GM12878 (cell line): ENCODE results near the gene FPGS. TPM values are rescaled to one million over a fixed set of nuclear protein-coding genes. Genes with fewer than 3 reads are reported as not detected.
A peak's percentile ranks its signal among the peaks of the same experiment; 100 is the strongest.

Experiments
- BCLAF1 ChIP-seq: fragments of 450-650 bp; IDR thresholded peaks from 2 replicates; pipeline ENCODE4 v1.6.1; 2017; ENCODE audit warnings: antibody characterized with exemption, mild to moderate bottlenecking, moderate library complexity
- CBFB ChIP-seq: IDR thresholded peaks from 2 replicates; pipeline ENCODE4 v1.6.1; 2016; ENCODE audit warnings: antibody characterized with exemption, low read depth
- CBX5 ChIP-seq: sonication (generic); IDR thresholded peaks from 2 replicates; pipeline ENCODE4 v1.6.1; 2016; ENCODE audit warnings: low read depth, moderate library complexity, mild to moderate bottlenecking, inconsistent platforms
- DPF2 ChIP-seq: fragments of 450-650 bp; IDR thresholded peaks from 2 replicates; pipeline ENCODE4 v1.6.1; 2017; ENCODE audit warnings: mild to moderate bottlenecking
- EED ChIP-seq: sonication (generic); IDR thresholded peaks from 2 replicates; pipeline ENCODE4 v1.6.1; 2016; ENCODE audit warnings: antibody characterized with exemption, low read depth
- EZH2 ChIP-seq: IDR thresholded peaks from 2 replicates; pipeline ENCODE4 v1.6.1; 2012; ENCODE audit warnings: low read depth, mild to moderate bottlenecking, control low read depth, inconsistent platforms, low read length, borderline replicate concordance; ENCODE audit not compliant: control insufficient read depth
- FOS ChIP-seq: IDR thresholded peaks from 3 replicates; pipeline ENCODE4 v1.6.1; 2011; ENCODE audit warnings: borderline replicate concordance; ENCODE audit not compliant: insufficient read length; ENCODE audit errors: extremely low read depth
- FOXM1 ChIP-seq: IDR thresholded peaks from 2 replicates; pipeline ENCODE4 v1.6.1; 2012; ENCODE audit warnings: low read depth, mild to moderate bottlenecking, inconsistent platforms, low read length, moderate library complexity
- GABPA ChIP-seq: IDR thresholded peaks from 2 replicates; pipeline ENCODE4 v1.6.1; 2014; ENCODE audit warnings: antibody characterized with exemption, low read depth, mild to moderate bottlenecking, inconsistent platforms
- HDGF ChIP-seq: fragments of 450-650 bp; IDR thresholded peaks from 2 replicates; pipeline ENCODE4 v1.6.1; 2016; ENCODE audit warnings: antibody characterized with exemption
- KDM1A ChIP-seq: fragments of 200-600 bp; sonication (generic); IDR thresholded peaks from 2 replicates; pipeline ENCODE4 v1.6.1; 2016; ENCODE audit warnings: borderline replicate concordance
- MAX ChIP-seq: IDR thresholded peaks from 2 replicates; pipeline ENCODE4 v1.6.1; 2012; ENCODE audit warnings: low read depth, low read length, improper control_type of control experiment
- POU2F2 ChIP-seq: IDR thresholded peaks from 3 replicates; pipeline ENCODE4 v1.6.1; 2011; ENCODE audit warnings: low read depth, mild to moderate bottlenecking, low read length, borderline replicate concordance
- PRDM15 ChIP-seq: fragments of 450-650 bp; formaldehyde crosslinking; IDR thresholded peaks from 2 replicates; pipeline ENCODE4 v1.4.0; 2020; ENCODE audit warnings: mild to moderate bottlenecking, moderate library complexity
- RCOR1 ChIP-seq: conservative IDR thresholded peaks from 2 replicates; pipeline ENCODE4 v1.6.1; 2012; ENCODE audit warnings: low read depth, low read length, improper control_type of control experiment
- RELA ChIP-seq: fragments of 450-650 bp; IDR thresholded peaks from 2 replicates; pipeline ENCODE4 v1.8.0; 2014; ENCODE audit warnings: borderline replicate concordance; ENCODE audit not compliant: partially characterized antibody
- SMARCA5 ChIP-seq: fragments of 450-650 bp; IDR thresholded peaks from 2 replicates; pipeline ENCODE4 v1.6.1; 2017; ENCODE audit warnings: mild to moderate bottlenecking
- TAF1 ChIP-seq: IDR thresholded peaks from 2 replicates; pipeline ENCODE4 v1.6.1; 2011; ENCODE audit warnings: mild to moderate bottlenecking, low read depth, low read length, borderline replicate concordance
- ZNF687 ChIP-seq: fragments of 450-650 bp; IDR thresholded peaks from 2 replicates; pipeline ENCODE4 v1.6.1; 2017; ENCODE audit warnings: mild to moderate bottlenecking, moderate library complexity
- polyA plus RNA-seq, 11 experiments: library from polyadenylated mRNA; depleted of rRNA in 4 of 11; unstranded in 6 of 11; stranded (reverse) in 5 of 11; fragments of >200 nt; fragmentation: Nextera tagmentation in 4 of 11; fragmentation: Illumina TruSeq in 1 of 11; extraction: Ambion mirVana in 4 of 11; extraction: Trizol in 1 of 11; gene quantifications; 1 replicate in 1 of 11; 2 replicates in 10 of 11; pipeline versions ENCODE4 v1.2.1 to v1.2.3, GENCODE V29; 2011 to 2016; ENCODE audit warnings: inconsistent platforms in 2 of 11, missing spikeins in 2 of 11, low read depth in 1 of 11
- total RNA-seq, 4 experiments: library from RNA; depleted of rRNA in 3 of 4; stranded (reverse); fragments of >200 nt in 3 of 4; fragmentation: Illumina TruSeq in 1 of 4; extraction: Trizol in 1 of 4; gene quantifications; 2 replicates each; pipeline versions ENCODE4 v1.2.1 to v1.2.3, GENCODE V29; 2013 to 2021

FPGS gene
- total and polyA plus RNA-seq, 10 of the 15 experiments (the other 5 are each of a cell fraction or from before 2014, with no cell fraction given) = 1.2 to 127 (median 80.4) TPM

GRCh38 chr9:127802576-127803443, at the start of gene FPGS (continued):
- TF ChIP-seq ZNF687 (peak; percentile 96), EZH2 (no peak), RELA (peak; percentile 21), CBX5 (no peak), TAF1 (peak; percentile 64; the same call in 1 of the 2 replicates), EED (no peak), FOXM1 (no peak), BCLAF1 (no peak), FOS (no peak), POU2F2 (peak; percentile 59; the same call in 2 of the 3 replicates), PRDM15 (no peak), CBFB (no peak), DPF2 (peak; percentile 87), HDGF (0 out of 2 replicates have a peak, but pooled peaks have one; percentile 61), KDM1A (no peak), RCOR1 (no peak), MAX (peak; percentile 96), GABPA (peak; percentile 73), SMARCA5 (peak; percentile 37; the same call in 1 of the 2 replicates)
